Measurements from ENCODE around the gene TBC1D10A.

GRCh38 chr22:30273711-30274436 is 52.9 kb downstream of the TBC1D10A start:
- TF ChIP-seq CTCF (IDR thresholded peaks at IDR 0.05) (no peak), ZFX (IDR thresholded peaks at IDR 0.05; ENCODE audit: borderline replicate concordance) (no peak)

Measured in 22Rv1 (cell line).